HepG2 (cell line): Measurements from ENCODE around the gene SMC6. TPM values are rescaled to one million over a fixed set of nuclear protein-coding genes. Genes with fewer than 3 reads are reported as not detected.
A peak's percentile ranks its signal among the peaks of the same experiment; 100 is the strongest.

Experiments
- ARNTL ChIP-seq: sonication (generic); formaldehyde crosslinking; IDR thresholded peaks from 2 replicates; pipeline ENCODE4 v1.4.0; 2020; ENCODE audit warnings: mild to moderate bottlenecking, missing genetic modification reagents
- CAMTA2 ChIP-seq: sonication (generic); formaldehyde crosslinking; IDR thresholded peaks from 2 replicates; pipeline ENCODE4 v1.4.0; 2020; ENCODE audit warnings: mild to moderate bottlenecking, missing genetic modification reagents, borderline replicate concordance
- CHCHD3 ChIP-seq: sonication (generic); formaldehyde crosslinking; IDR thresholded peaks from 2 replicates; pipeline ENCODE4 v1.8.0; 2022; ENCODE audit warnings: mild to moderate bottlenecking, missing genetic modification reagents, moderate library complexity
- FOSL2 ChIP-seq: sonication (generic); formaldehyde crosslinking; IDR thresholded peaks from 2 replicates; pipeline ENCODE4 v1.4.0; 2020; ENCODE audit warnings: missing genetic modification reagents
- KAT7 ChIP-seq: IDR thresholded peaks from 2 replicates; pipeline ENCODE4 v1.6.1; 2018; ENCODE audit warnings: borderline replicate concordance, missing compliant biosample characterization
- MLLT10 ChIP-seq: sonication (generic); formaldehyde crosslinking; IDR thresholded peaks from 2 replicates; pipeline ENCODE4 v1.4.0; 2020; ENCODE audit warnings: missing genetic modification reagents
- NONO ChIP-seq, 2 experiments: fragments of 450-650 bp in 1 of 2; sonication (generic) in 1 of 2; formaldehyde crosslinking in 1 of 2; IDR thresholded peaks in 1 of 2; conservative IDR thresholded peaks in 1 of 2; 2 replicates each; pipeline versions ENCODE4 v1.6.1 to v1.8.0; 2017 to 2022; ENCODE audit warnings: mild to moderate bottlenecking in 1 of 2, missing genetic modification reagents in 1 of 2, moderate library complexity in 1 of 2
- NR2F2 ChIP-seq: IDR thresholded peaks from 2 replicates; pipeline ENCODE4 v1.6.1; 2012; ENCODE audit warnings: low read depth, inconsistent platforms, borderline replicate concordance
- NR3C1 ChIP-seq: sonication (generic); formaldehyde crosslinking; IDR thresholded peaks from 2 replicates; pipeline ENCODE4 v1.4.0; 2020; ENCODE audit warnings: missing genetic modification reagents
- SOX6 ChIP-seq, 2 experiments: fragments of 450-650 bp in 1 of 2; sonication (generic) in 1 of 2; formaldehyde crosslinking in 1 of 2; IDR thresholded peaks; 2 replicates each; pipeline versions ENCODE4 v1.4.0 to v1.6.1; 2017 to 2020; ENCODE audit warnings: antibody characterized with exemption in 1 of 2, mild to moderate bottlenecking in 1 of 2, missing genetic modification reagents in 1 of 2
- U2AF2 ChIP-seq: fragments of 200-400 bp; formaldehyde crosslinking; IDR thresholded peaks from 2 replicates; pipeline ENCODE4 v1.6.1; 2017; ENCODE audit warnings: low read depth, mild to moderate bottlenecking, low read length
- ZNF430 ChIP-seq: sonication (generic); formaldehyde crosslinking; IDR thresholded peaks from 2 replicates; pipeline ENCODE4 v1.9.0; 2021; ENCODE audit warnings: mild to moderate bottlenecking, missing genetic modification reagents
- ZNF549 ChIP-seq: sonication (generic); formaldehyde crosslinking; IDR thresholded peaks from 2 replicates; pipeline ENCODE4 v1.5.0; 2020; ENCODE audit warnings: missing genetic modification reagents
- ZNF577 ChIP-seq: sonication (generic); formaldehyde crosslinking; IDR thresholded peaks from 2 replicates; pipeline ENCODE4 v1.4.0; 2020; ENCODE audit warnings: mild to moderate bottlenecking, low read depth, missing genetic modification reagents, borderline replicate concordance
- ZNF83 ChIP-seq: sonication (generic); formaldehyde crosslinking; IDR thresholded peaks from 2 replicates; pipeline ENCODE4 v1.4.0; 2020; ENCODE audit warnings: missing genetic modification reagents, mild to moderate bottlenecking, borderline replicate concordance
- polyA plus RNA-seq, 8 experiments: library from polyadenylated mRNA; depleted of rRNA in 3 of 8; stranded (reverse) in 7 of 8; unstranded in 1 of 8; fragments of >200 nt; fragmentation: Illumina TruSeq in 4 of 8; extraction: Trizol in 4 of 8; gene quantifications; 2 replicates each; pipeline versions ENCODE4 v1.2.1 to v1.2.3, GENCODE V29; 2011 to 2016; ENCODE audit warnings: low read depth in 4 of 8, missing spikeins in 1 of 8, mixed read lengths in 1 of 8; ENCODE audit not compliant: insufficient read depth in 1 of 8
- total RNA-seq, 5 experiments: library from RNA; depleted of rRNA; stranded (reverse); fragments of >200 nt; fragmentation: Illumina TruSeq; extraction: Trizol; gene quantifications; 2 replicates each; pipeline ENCODE4 v1.2.3, GENCODE V29; 2016; ENCODE audit warnings: low read depth in 1 of 5
- TF ChIP-seq, protein P1 (sequence below): sonication (generic); formaldehyde crosslinking; IDR thresholded peaks from 2 replicates; pipeline ENCODE4 v1.4.0; 2020; ENCODE audit warnings: missing genetic modification reagents
- TF ChIP-seq, protein P2 (sequence below): sonication (generic); formaldehyde crosslinking; IDR thresholded peaks from 2 replicates; pipeline ENCODE4 v1.4.0; 2020; ENCODE audit warnings: low read depth, missing genetic modification reagents
- TF ChIP-seq, protein P3 (sequence below): sonication (generic); formaldehyde crosslinking; IDR thresholded peaks from 2 replicates; pipeline ENCODE4 v1.8.1; 2023; ENCODE audit warnings: missing genetic modification reagents, mild to moderate bottlenecking, borderline replicate concordance
- TF ChIP-seq, protein P4 (sequence below): sonication (generic); formaldehyde crosslinking; IDR thresholded peaks from 2 replicates; pipeline ENCODE4 v1.8.0; 2022; ENCODE audit warnings: missing genetic modification reagents, mild to moderate bottlenecking, borderline replicate concordance
- TF ChIP-seq, protein P5 (sequence below): sonication (generic); formaldehyde crosslinking; IDR thresholded peaks from 2 replicates; pipeline ENCODE4 v1.5.1; 2020; ENCODE audit warnings: mild to moderate bottlenecking, missing genetic modification reagents, borderline replicate concordance

Gene SMC6
- total and polyA plus RNA-seq, 2 of the 13 experiments (the other 11 are each of a cell fraction or from before 2014, with no cell fraction given) = 18.9 to 55.3 TPM

DNA sequence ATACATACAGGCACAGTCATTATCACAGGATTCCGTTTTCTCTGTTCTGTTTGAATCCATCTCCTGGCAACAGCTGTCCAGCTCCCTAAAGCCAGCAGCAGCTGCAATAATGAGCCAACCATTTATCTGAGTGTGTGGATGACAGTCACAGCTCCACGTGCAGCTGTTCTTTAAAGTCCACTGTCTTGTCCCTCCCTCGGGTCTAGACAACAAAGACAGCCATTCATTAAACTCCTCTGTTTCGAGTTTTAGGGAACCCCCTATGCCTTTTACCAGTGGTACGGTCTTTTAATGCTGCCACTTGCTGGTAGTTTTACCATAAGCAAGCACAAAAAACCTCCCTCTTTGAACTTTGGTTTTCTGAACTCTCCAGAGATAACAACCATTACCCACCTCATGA, 46.6 kb upstream of the SMC6 start (continued):
- TF ChIP-seq, protein P1, sequence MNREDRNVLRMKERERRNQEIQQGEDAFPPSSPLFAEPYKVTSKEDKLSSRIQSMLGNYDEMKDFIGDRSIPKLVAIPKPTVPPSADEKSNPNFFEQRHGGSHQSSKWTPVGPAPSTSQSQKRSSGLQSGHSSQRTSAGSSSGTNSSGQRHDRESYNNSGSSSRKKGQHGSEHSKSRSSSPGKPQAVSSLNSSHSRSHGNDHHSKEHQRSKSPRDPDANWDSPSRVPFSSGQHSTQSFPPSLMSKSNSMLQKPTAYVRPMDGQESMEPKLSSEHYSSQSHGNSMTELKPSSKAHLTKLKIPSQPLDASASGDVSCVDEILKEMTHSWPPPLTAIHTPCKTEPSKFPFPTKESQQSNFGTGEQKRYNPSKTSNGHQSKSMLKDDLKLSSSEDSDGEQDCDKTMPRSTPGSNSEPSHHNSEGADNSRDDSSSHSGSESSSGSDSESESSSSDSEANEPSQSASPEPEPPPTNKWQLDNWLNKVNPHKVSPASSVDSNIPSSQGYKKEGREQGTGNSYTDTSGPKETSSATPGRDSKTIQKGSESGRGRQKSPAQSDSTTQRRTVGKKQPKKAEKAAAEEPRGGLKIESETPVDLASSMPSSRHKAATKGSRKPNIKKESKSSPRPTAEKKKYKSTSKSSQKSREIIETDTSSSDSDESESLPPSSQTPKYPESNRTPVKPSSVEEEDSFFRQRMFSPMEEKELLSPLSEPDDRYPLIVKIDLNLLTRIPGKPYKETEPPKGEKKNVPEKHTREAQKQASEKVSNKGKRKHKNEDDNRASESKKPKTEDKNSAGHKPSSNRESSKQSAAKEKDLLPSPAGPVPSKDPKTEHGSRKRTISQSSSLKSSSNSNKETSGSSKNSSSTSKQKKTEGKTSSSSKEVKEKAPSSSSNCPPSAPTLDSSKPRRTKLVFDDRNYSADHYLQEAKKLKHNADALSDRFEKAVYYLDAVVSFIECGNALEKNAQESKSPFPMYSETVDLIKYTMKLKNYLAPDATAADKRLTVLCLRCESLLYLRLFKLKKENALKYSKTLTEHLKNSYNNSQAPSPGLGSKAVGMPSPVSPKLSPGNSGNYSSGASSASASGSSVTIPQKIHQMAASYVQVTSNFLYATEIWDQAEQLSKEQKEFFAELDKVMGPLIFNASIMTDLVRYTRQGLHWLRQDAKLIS = no peak
- TF ChIP-seq ZNF549 = no peak
- TF ChIP-seq NONO (IDR thresholded peaks at IDR 0.05) = no peak
- no peak for TF ChIP-seq NONO (CRISPR knock-in tag; conservative IDR thresholded peaks at IDR 0.05)
- no peak for TF ChIP-seq ZNF83 (CRISPR knock-in tag)
- TF ChIP-seq U2AF2 = no peak
- no peak for TF ChIP-seq SOX6 (IDR thresholded peaks at IDR 0.05)
- TF ChIP-seq SOX6 (CRISPR knock-in tag; IDR thresholded peaks at IDR 0.05) = peak; percentile 41; the same call in 1 of the 2 replicates
- TF ChIP-seq, protein P2, sequence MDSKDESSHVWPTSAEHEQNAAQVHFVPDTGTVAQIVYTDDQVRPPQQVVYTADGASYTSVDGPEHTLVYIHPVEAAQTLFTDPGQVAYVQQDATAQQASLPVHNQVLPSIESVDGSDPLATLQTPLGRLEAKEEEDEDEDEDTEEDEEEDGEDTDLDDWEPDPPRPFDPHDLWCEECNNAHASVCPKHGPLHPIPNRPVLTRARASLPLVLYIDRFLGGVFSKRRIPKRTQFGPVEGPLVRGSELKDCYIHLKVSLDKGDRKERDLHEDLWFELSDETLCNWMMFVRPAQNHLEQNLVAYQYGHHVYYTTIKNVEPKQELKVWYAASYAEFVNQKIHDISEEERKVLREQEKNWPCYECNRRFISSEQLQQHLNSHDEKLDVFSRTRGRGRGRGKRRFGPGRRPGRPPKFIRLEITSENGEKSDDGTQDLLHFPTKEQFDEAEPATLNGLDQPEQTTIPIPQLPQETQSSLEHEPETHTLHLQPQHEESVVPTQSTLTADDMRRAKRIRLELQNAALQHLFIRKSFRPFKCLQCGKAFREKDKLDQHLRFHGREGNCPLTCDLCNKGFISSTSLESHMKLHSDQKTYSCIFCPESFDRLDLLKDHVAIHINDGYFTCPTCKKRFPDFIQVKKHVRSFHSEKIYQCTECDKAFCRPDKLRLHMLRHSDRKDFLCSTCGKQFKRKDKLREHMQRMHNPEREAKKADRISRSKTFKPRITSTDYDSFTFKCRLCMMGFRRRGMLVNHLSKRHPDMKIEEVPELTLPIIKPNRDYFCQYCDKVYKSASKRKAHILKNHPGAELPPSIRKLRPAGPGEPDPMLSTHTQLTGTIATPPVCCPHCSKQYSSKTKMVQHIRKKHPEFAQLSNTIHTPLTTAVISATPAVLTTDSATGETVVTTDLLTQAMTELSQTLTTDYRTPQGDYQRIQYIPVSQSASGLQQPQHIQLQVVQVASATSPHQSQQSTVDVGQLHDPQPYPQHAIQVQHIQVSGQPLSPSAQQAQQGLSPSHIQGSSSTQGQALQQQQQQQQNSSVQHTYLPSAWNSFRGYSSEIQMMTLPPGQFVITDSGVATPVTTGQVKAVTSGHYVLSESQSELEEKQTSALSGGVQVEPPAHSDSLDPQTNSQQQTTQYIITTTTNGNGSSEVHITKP (CRISPR knock-in tag) = peak; percentile 96
- TF ChIP-seq, protein P3, sequence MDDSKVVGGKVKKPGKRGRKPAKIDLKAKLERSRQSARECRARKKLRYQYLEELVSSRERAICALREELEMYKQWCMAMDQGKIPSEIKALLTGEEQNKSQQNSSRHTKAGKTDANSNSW (CRISPR knock-in tag) = no peak
- TF ChIP-seq ZNF577 (CRISPR knock-in tag) = no peak
- TF ChIP-seq, protein P4, sequence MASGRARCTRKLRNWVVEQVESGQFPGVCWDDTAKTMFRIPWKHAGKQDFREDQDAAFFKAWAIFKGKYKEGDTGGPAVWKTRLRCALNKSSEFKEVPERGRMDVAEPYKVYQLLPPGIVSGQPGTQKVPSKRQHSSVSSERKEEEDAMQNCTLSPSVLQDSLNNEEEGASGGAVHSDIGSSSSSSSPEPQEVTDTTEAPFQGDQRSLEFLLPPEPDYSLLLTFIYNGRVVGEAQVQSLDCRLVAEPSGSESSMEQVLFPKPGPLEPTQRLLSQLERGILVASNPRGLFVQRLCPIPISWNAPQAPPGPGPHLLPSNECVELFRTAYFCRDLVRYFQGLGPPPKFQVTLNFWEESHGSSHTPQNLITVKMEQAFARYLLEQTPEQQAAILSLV (CRISPR knock-in tag) = no peak
- no peak for TF ChIP-seq CAMTA2 (CRISPR knock-in tag)
- no peak for TF ChIP-seq KAT7 (CRISPR knock-in tag)
- no peak for TF ChIP-seq NR3C1 (CRISPR knock-in tag)
- TF ChIP-seq, protein P5, sequence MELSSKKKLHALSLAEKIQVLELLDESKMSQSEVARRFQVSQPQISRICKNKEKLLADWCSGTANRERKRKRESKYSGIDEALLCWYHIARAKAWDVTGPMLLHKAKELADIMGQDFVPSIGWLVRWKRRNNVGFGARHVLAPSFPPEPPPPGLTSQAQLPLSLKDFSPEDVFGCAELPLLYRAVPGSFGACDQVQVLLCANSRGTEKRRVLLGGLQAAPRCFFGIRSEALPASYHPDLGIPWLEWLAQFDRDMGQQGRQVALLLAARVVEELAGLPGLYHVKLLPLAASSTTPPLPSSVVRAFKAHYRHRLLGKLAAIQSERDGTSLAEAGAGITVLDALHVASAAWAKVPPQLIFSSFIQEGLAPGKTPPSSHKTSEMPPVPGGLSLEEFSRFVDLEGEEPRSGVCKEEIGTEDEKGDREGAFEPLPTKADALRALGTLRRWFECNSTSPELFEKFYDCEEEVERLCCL (CRISPR knock-in tag) = no peak
- no peak for TF ChIP-seq CHCHD3
- TF ChIP-seq MLLT10 (CRISPR knock-in tag) = no peak
- TF ChIP-seq FOSL2 = no peak
- no peak for TF ChIP-seq ZNF430 (CRISPR knock-in tag)
- TF ChIP-seq NR2F2 = no peak
- no peak for TF ChIP-seq ARNTL (CRISPR knock-in tag)
